Measurements from ENCODE around the gene ADAMTS5. TPM values are rescaled to one million over a fixed set of nuclear protein-coding genes. Genes with fewer than 3 reads are reported as not detected.

The ADAMTS5 gene
- polyA plus RNA-seq, 1 donor (not counting 4 experiments of a cell fraction or from before 2014, with no cell fraction given) = 0.01 TPM

GRCh38 chr21:26900980-26901379 is 65.9 kb downstream of the ADAMTS5 start:
- FAIRE-seq (no peak), DNase-seq (ENCODE audit: low read depth, low spot score) (no peak)
- Histone ChIP-seq H3K36me3 (ENCODE audit: control insufficient read depth in 2 of 2, extremely low read depth in 1 of 2, insufficient read depth in 2 of 2, low read length in 2 of 2) (no peaks in the 10 kb centered on the region), H2AFZ (ENCODE audit: control insufficient read depth, low read length) (no peak overlapping the region), H3K4me1 (ENCODE audit: control insufficient read depth, extremely low read depth, insufficient read depth, low read length) (no peaks in the 10 kb centered on the region), H3K9ac (ENCODE audit: control insufficient read depth, extremely low read depth, insufficient read depth, low read length) (no peak overlapping the region), H4K20me1 (ENCODE audit: control insufficient read depth, extremely low read depth, insufficient read depth, low read length) (no peaks in the 10 kb centered on the region), H3K9me1 (ENCODE audit: control insufficient read depth, extremely low read depth, insufficient read depth, low read length) (no peaks in the 10 kb centered on the region), H3K27me3 (ENCODE audit: control insufficient read depth, extremely low read depth, insufficient read depth, low read length) (no peaks in the 10 kb centered on the region), H3K4me2 (ENCODE audit: control insufficient read depth, extremely low read depth, insufficient read depth, low read depth, low read length) (no peak overlapping the region), H3K27ac (ENCODE audit: control insufficient read depth, insufficient read depth, low read length) (no peak overlapping the region), H3K4me3 (ENCODE audit: control insufficient read depth in 2 of 3, extremely low read depth in 1 of 3, insufficient read depth in 2 of 3, low read depth in 1 of 3, low read length in 3 of 3) (no peak overlapping the region), H3K79me2 (ENCODE audit: control insufficient read depth, insufficient read depth, low read length) (no peaks in the 10 kb centered on the region), H3K9me3 (ENCODE audit: control insufficient read depth, low read depth, low read length) (no peaks in the 10 kb centered on the region)
- dilution Hi-C loops (cut with MboI; ENCODE audit: extremely low pct_ligation_motif_present, low sequenced_read_pairs) = no loop called here
- no peak for TF ChIP-seq EZH2 (IDR thresholded peaks at IDR 0.05; ENCODE audit: low read length)
- TF ChIP-seq, protein P1, sequence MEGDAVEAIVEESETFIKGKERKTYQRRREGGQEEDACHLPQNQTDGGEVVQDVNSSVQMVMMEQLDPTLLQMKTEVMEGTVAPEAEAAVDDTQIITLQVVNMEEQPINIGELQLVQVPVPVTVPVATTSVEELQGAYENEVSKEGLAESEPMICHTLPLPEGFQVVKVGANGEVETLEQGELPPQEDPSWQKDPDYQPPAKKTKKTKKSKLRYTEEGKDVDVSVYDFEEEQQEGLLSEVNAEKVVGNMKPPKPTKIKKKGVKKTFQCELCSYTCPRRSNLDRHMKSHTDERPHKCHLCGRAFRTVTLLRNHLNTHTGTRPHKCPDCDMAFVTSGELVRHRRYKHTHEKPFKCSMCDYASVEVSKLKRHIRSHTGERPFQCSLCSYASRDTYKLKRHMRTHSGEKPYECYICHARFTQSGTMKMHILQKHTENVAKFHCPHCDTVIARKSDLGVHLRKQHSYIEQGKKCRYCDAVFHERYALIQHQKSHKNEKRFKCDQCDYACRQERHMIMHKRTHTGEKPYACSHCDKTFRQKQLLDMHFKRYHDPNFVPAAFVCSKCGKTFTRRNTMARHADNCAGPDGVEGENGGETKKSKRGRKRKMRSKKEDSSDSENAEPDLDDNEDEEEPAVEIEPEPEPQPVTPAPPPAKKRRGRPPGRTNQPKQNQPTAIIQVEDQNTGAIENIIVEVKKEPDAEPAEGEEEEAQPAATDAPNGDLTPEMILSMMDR (optimal IDR thresholded peaks at IDR 0.05 in 1 of 3, IDR thresholded peaks at IDR 0.05 in 1 of 3, conservative IDR thresholded peaks at IDR 0.05 in 1 of 3; ENCODE audit: extremely low read depth in 1 of 3, insufficient read depth in 2 of 3, low read length in 3 of 3) = no peak

GRCh38 chr21:26892151-26892550 is 74.7 kb downstream of the ADAMTS5 start:
- Histone ChIP-seq H3K79me2 (ENCODE audit: control insufficient read depth, insufficient read depth, low read length) (no peaks in the 10 kb centered on the region), H4K20me1 (ENCODE audit: control insufficient read depth, extremely low read depth, insufficient read depth, low read length) (no peaks in the 10 kb centered on the region), H3K9me1 (ENCODE audit: control insufficient read depth, extremely low read depth, insufficient read depth, low read length) (no peaks in the 10 kb centered on the region), H3K9ac (ENCODE audit: control insufficient read depth, extremely low read depth, insufficient read depth, low read length) (no peak overlapping the region), H3K27me3 (ENCODE audit: control insufficient read depth, extremely low read depth, insufficient read depth, low read length) (no peaks in the 10 kb centered on the region), H3K4me2 (ENCODE audit: control insufficient read depth, extremely low read depth, insufficient read depth, low read depth, low read length) (no peak overlapping the region), H3K36me3 (ENCODE audit: control insufficient read depth in 2 of 2, extremely low read depth in 1 of 2, insufficient read depth in 2 of 2, low read length in 2 of 2) (no peaks in the 10 kb centered on the region), H3K4me1 (ENCODE audit: control insufficient read depth, extremely low read depth, insufficient read depth, low read length) (no peaks in the 10 kb centered on the region), H3K9me3 (ENCODE audit: control insufficient read depth, low read depth, low read length) (no peaks in the 10 kb centered on the region), H3K4me3 (ENCODE audit: control insufficient read depth in 2 of 3, extremely low read depth in 1 of 3, insufficient read depth in 2 of 3, low read depth in 1 of 3, low read length in 3 of 3) (no peak overlapping the region), H2AFZ (ENCODE audit: control insufficient read depth, low read length) (no peak overlapping the region), H3K27ac (ENCODE audit: control insufficient read depth, insufficient read depth, low read length) (no peak overlapping the region)
- dilution Hi-C loops (cut with MboI; ENCODE audit: extremely low pct_ligation_motif_present, low sequenced_read_pairs) = no loop called here
- DNase-seq (ENCODE audit: low read depth, low spot score) = no peak
- TF ChIP-seq, protein P1 (optimal IDR thresholded peaks at IDR 0.05 in 1 of 3, IDR thresholded peaks at IDR 0.05 in 1 of 3, conservative IDR thresholded peaks at IDR 0.05 in 1 of 3; ENCODE audit: extremely low read depth in 1 of 3, insufficient read depth in 2 of 3, low read length in 3 of 3) = no peak
- no peak for TF ChIP-seq EZH2 (IDR thresholded peaks at IDR 0.05; ENCODE audit: low read length)
- no peak for FAIRE-seq

All from keratinocyte (primary cell).